ENCODE measurements around the gene TAF3.
A peak's percentile ranks its signal among the peaks of the same experiment; 100 is the strongest.

Gene TAF3

DNA sequence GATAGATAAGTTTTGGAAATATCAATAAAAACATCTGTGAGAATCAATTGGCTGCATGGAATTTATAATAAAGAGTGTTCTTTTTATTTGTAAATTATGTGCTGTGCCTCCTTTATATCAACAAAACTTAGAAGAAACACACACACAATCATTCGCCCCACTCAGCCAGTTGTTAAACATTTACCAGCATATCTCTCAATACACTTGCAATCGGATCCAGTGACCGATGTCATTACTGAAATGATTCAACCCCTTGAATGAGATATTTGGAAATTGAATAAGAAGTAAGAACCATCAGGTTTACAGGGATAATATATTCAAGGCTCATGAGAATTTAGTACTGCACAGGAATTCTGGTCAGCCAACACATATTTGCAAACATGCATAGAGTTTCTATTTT, 35.6 kb downstream of the TAF3 start:
- ChIA-PET POLR2A (no interaction called here), CTCF (no interaction called here)
- H3K27ac ChIP-seq (ENCODE audit: insufficient read depth in 1 of 2, low read depth in 1 of 2, low read length in 2 of 2, poor library complexity in 1 of 2, severe bottlenecking in 2 of 2) = no peak overlapping the region
- no peaks in the 10 kb centered on the region for H3K4me1 ChIP-seq (ENCODE audit: control extremely low read depth in 1 of 4, control insufficient read depth in 4 of 4, insufficient read depth in 4 of 4, low read length in 3 of 4)
- no peaks in the 10 kb centered on the region for H3K9me3 ChIP-seq (ENCODE audit: control extremely low read depth in 1 of 5, control insufficient read depth in 4 of 5, insufficient read depth in 2 of 5, low read depth in 1 of 5, low read length in 4 of 5)
- H3K27me3 ChIP-seq (replicated peaks in 2 of 5; ENCODE audit: control insufficient read depth in 4 of 5, insufficient read depth in 5 of 5, low read length in 4 of 5) = no peaks in the 10 kb centered on the region
- no peak for DNase-seq
- H3K36me3 ChIP-seq (ENCODE audit: control insufficient read depth in 4 of 4, insufficient read depth in 4 of 4, low read length in 3 of 4) = peaks cover 0 to 3% (median 0%) of the 10 kb centered on the region in 4 experiments
- no peak overlapping the region for H3K4me3 ChIP-seq (ENCODE audit: control insufficient read depth in 1 of 7, extremely low read depth in 1 of 7, insufficient read depth in 4 of 7, low read depth in 2 of 7, low read length in 6 of 7)
- no CpG with 5 or more reads among the region's 3 CpGs for WGBS (ENCODE audit: insufficient coverage)

- no peak overlapping the region for H3K27ac ChIP-seq (ENCODE audit: insufficient read depth in 1 of 2, low read depth in 1 of 2, low read length in 2 of 2, poor library complexity in 1 of 2, severe bottlenecking in 2 of 2)
- H3K4me3 ChIP-seq (ENCODE audit: control insufficient read depth in 1 of 7, extremely low read depth in 1 of 7, insufficient read depth in 4 of 7, low read depth in 2 of 7, low read length in 6 of 7) = no peak overlapping the region
- no peaks in the 10 kb centered on the region for H3K27me3 ChIP-seq (replicated peaks in 2 of 5; ENCODE audit: control insufficient read depth in 4 of 5, insufficient read depth in 5 of 5, low read length in 4 of 5)
- H3K36me3 ChIP-seq (ENCODE audit: control insufficient read depth in 4 of 4, insufficient read depth in 4 of 4, low read length in 3 of 4) = peaks cover 0 to 3% (median 0%) of the 10 kb centered on the region in 4 experiments
- ChIA-PET CTCF (no interaction called here), POLR2A (no interaction called here)
- DNase-seq = no peak
- H3K9me3 ChIP-seq (ENCODE audit: control extremely low read depth in 1 of 5, control insufficient read depth in 4 of 5, insufficient read depth in 2 of 5, low read depth in 1 of 5, low read length in 4 of 5) = peaks cover 0 to 7% (median 2%) of the 10 kb centered on the region in 5 experiments
- no peaks in the 10 kb centered on the region for H3K4me1 ChIP-seq (ENCODE audit: control extremely low read depth in 1 of 4, control insufficient read depth in 4 of 4, insufficient read depth in 4 of 4, low read length in 3 of 4)
- WGBS (ENCODE audit: insufficient coverage) = 100% methylated on average over 3 of the region's 4 CpGs
These were observed 36.9 kb downstream of the TAF3 start for GRCh38 chr10:7855205-7855604.

DNA sequence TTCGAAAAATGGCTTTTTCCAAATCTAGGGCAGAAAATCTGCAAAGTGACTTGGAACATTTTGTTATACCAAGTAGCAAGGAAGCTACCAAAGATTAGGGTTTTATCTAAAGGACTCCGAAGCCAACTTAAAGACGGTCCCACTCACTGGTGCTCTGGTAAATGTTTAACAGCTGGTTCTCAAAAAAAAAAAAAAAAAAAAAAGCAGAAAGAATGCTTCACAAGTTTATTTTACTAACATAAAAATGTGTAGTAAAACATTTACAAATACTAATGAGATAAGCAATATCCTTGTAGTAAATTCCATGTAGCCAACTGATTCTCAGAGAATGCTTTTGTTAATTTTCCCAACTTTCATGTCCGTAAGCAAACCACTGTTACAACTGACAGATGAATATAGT, 38.4 kb downstream of the TAF3 start:
- H3K4me3 ChIP-seq (ENCODE audit: control insufficient read depth in 1 of 7, extremely low read depth in 1 of 7, insufficient read depth in 4 of 7, low read depth in 2 of 7, low read length in 6 of 7) = no peak overlapping the region
- H3K27ac ChIP-seq (ENCODE audit: insufficient read depth in 1 of 2, low read depth in 1 of 2, low read length in 2 of 2, poor library complexity in 1 of 2, severe bottlenecking in 2 of 2) = no peak overlapping the region
- H3K27me3 ChIP-seq (replicated peaks in 2 of 5; ENCODE audit: control insufficient read depth in 4 of 5, insufficient read depth in 5 of 5, low read length in 4 of 5) = no peaks in the 10 kb centered on the region
- no peaks in the 10 kb centered on the region for H3K36me3 ChIP-seq (ENCODE audit: control insufficient read depth in 4 of 4, insufficient read depth in 4 of 4, low read length in 3 of 4)
- 50% methylated on average over 1 of the region's 4 CpGs for WGBS (ENCODE audit: insufficient coverage)
- ChIA-PET CTCF (interaction anchor here (0.6 to 1.0 kb wide), 2 partner anchors 14 to 101 kb away, joined by 3 read pairs; no protein-coding TSS in a partner anchor), POLR2A (no interaction called here)
- no peaks in the 10 kb centered on the region for H3K4me1 ChIP-seq (ENCODE audit: control extremely low read depth in 1 of 4, control insufficient read depth in 4 of 4, insufficient read depth in 4 of 4, low read length in 3 of 4)
- no peak for DNase-seq
- peaks cover 4 to 12% (median 7%) of the 10 kb centered on the region in 5 experiments for H3K9me3 ChIP-seq (ENCODE audit: control extremely low read depth in 1 of 5, control insufficient read depth in 4 of 5, insufficient read depth in 2 of 5, low read depth in 1 of 5, low read length in 4 of 5)

- no peaks in the 10 kb centered on the region for H3K36me3 ChIP-seq (ENCODE audit: control insufficient read depth in 4 of 4, insufficient read depth in 4 of 4, low read length in 3 of 4)
- WGBS (ENCODE audit: insufficient coverage) = 100% methylated on average over 3 of the region's 4 CpGs
- no peaks in the 10 kb centered on the region for H3K4me1 ChIP-seq (ENCODE audit: control extremely low read depth in 1 of 4, control insufficient read depth in 4 of 4, insufficient read depth in 4 of 4, low read length in 3 of 4)
- peaks cover 4 to 18% (median 9%) of the 10 kb centered on the region in 5 experiments for H3K9me3 ChIP-seq (ENCODE audit: control extremely low read depth in 1 of 5, control insufficient read depth in 4 of 5, insufficient read depth in 2 of 5, low read depth in 1 of 5, low read length in 4 of 5)
- POLR2A ChIA-PET = interaction anchor here (0.7 kb wide), 1 partner anchor 657 kb away, joined by 4 read pairs; no protein-coding TSS in a partner anchor
- H3K27ac ChIP-seq (ENCODE audit: insufficient read depth in 1 of 2, low read depth in 1 of 2, low read length in 2 of 2, poor library complexity in 1 of 2, severe bottlenecking in 2 of 2) = no peak overlapping the region
- no peak for DNase-seq
- H3K27me3 ChIP-seq (replicated peaks in 2 of 5; ENCODE audit: control insufficient read depth in 4 of 5, insufficient read depth in 5 of 5, low read length in 4 of 5) = no peaks in the 10 kb centered on the region
- no peak overlapping the region for H3K4me3 ChIP-seq (ENCODE audit: control insufficient read depth in 1 of 7, extremely low read depth in 1 of 7, insufficient read depth in 4 of 7, low read depth in 2 of 7, low read length in 6 of 7)
- CTCF ChIA-PET = interaction anchor here (1.0 kb wide), 1 partner anchor 101 kb away, joined by 3 read pairs; no protein-coding TSS in a partner anchor
These were observed 39.0 kb downstream of the TAF3 start for GRCh38 chr10:7857262-7857661.

DNA sequence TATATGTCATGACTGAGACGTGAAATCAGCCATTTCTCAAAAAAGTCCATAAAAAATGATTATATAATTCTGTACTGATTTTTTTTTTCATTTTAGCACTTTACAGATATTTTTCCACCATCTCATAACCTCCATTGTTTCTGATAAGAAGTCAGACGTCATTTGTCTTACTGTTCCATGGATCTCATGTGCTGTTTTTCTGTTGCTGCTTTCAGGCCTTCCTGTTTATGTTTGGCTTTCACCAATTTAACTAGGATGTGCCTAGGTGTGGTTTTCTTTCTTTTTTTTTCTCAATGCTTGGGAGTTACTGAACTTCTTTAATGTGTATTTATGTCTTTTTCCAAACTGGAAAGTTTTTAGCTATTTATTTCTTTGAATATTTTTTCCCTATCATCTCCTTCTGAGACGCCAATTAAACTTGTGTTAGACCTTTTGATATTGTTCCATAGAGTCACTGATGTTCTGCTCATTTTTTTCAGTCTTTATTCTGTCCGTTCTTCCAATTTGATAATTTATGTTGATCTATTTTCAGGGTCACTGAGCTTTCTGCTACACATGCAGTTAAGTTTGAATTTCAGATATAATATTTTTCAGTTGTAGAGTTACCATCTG, 43.3 kb downstream of the TAF3 start:
- POLR2A ChIA-PET = no interaction called here
- DNase-seq = peak in 2 of 3 donors; percentile 7 to 9
- Histone ChIP-seq H3K27me3 (replicated peaks in 2 of 5; ENCODE audit: control insufficient read depth in 4 of 5, insufficient read depth in 5 of 5, low read length in 4 of 5) (no peaks in the 10 kb centered on the region), H3K9me3 (ENCODE audit: control extremely low read depth in 1 of 5, control insufficient read depth in 4 of 5, insufficient read depth in 2 of 5, low read depth in 1 of 5, low read length in 4 of 5) (peaks cover 7 to 26% (median 15%) of the 10 kb centered on the region in 5 experiments), H3K4me3 (ENCODE audit: control insufficient read depth in 1 of 7, extremely low read depth in 1 of 7, insufficient read depth in 4 of 7, low read depth in 2 of 7, low read length in 6 of 7) (no peak overlapping the region), H3K27ac (ENCODE audit: insufficient read depth in 1 of 2, low read depth in 1 of 2, low read length in 2 of 2, poor library complexity in 1 of 2, severe bottlenecking in 2 of 2) (no peak overlapping the region), H3K36me3 (ENCODE audit: control insufficient read depth in 4 of 4, insufficient read depth in 4 of 4, low read length in 3 of 4) (peaks cover 0 to 2% (median 0%) of the 10 kb centered on the region in 4 experiments), H3K4me1 (ENCODE audit: control extremely low read depth in 1 of 4, control insufficient read depth in 4 of 4, insufficient read depth in 4 of 4, low read length in 3 of 4) (peaks cover 0 to 4% (median 0%) of the 10 kb centered on the region in 4 experiments)
- WGBS (ENCODE audit: insufficient coverage) = 100% methylated on average over 1 of the region's 4 CpGs
- CTCF ChIA-PET = no interaction called here

DNA sequence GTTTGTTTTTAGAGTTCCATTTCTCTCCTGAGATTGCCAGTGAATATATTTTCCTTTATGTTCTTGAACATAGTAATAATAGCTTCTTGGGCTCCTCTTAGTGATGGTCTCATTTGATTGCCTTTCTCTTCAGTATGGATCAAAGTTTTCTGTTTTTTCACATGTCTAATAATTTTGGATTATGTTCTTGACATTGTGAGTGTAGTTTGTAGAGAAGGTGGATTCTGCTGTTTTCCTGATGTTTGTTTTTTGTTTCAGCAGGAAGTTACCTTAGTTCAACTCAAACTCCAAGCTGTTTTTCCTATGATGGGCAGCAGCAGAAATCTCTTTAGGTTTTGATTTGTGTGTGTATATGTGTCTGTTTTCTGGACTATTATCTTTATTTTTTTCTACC, 43.8 kb downstream of the TAF3 start:
- Histone ChIP-seq H3K4me3 (ENCODE audit: control insufficient read depth in 1 of 7, extremely low read depth in 1 of 7, insufficient read depth in 4 of 7, low read depth in 2 of 7, low read length in 6 of 7) (no peak overlapping the region), H3K4me1 (ENCODE audit: control extremely low read depth in 1 of 4, control insufficient read depth in 4 of 4, insufficient read depth in 4 of 4, low read length in 3 of 4) (peaks cover 0 to 4% (median 0%) of the 10 kb centered on the region in 4 experiments), H3K27ac (ENCODE audit: insufficient read depth in 1 of 2, low read depth in 1 of 2, low read length in 2 of 2, poor library complexity in 1 of 2, severe bottlenecking in 2 of 2) (no peak overlapping the region), H3K36me3 (ENCODE audit: control insufficient read depth in 4 of 4, insufficient read depth in 4 of 4, low read length in 3 of 4) (peaks cover 0 to 2% (median 0%) of the 10 kb centered on the region in 4 experiments), H3K9me3 (ENCODE audit: control extremely low read depth in 1 of 5, control insufficient read depth in 4 of 5, insufficient read depth in 2 of 5, low read depth in 1 of 5, low read length in 4 of 5) (peaks cover 7 to 26% (median 15%) of the 10 kb centered on the region in 5 experiments), H3K27me3 (replicated peaks in 2 of 5; ENCODE audit: control insufficient read depth in 4 of 5, insufficient read depth in 5 of 5, low read length in 4 of 5) (no peaks in the 10 kb centered on the region)
- no peak for DNase-seq
- ChIA-PET CTCF (no interaction called here), POLR2A (no interaction called here)

DNA sequence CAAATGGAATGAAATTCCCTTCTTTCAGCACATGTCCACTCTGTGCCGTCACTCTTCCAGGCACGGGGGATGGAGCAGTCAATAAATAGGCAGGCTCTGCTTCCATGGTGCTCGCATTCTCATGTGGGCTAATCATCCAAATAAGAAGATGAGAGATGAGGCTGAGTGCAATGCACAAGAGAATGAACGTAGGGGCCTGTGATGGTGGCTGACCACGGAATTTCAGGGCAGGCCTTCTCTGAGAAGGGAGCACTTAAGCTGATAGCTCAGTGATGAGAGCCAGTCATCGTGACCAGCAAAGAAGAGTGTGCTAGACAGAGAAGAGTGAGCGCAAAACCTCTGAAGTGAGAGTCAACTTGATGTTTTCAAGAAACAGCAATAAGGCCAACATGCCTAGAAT, 47.9 kb downstream of the TAF3 start:
- ChIA-PET POLR2A (interaction anchor here (0.6 kb wide), 1 partner anchor 18 kb away, joined by 4 read pairs; no protein-coding TSS in a partner anchor), CTCF (interaction anchor here (1.5 to 2.5 kb wide), 2 partner anchors 9 to 1436 kb away, joined by 4 to 9 read pairs; no protein-coding TSS in a partner anchor)
- H3K9me3 ChIP-seq (ENCODE audit: control extremely low read depth in 1 of 5, control insufficient read depth in 4 of 5, insufficient read depth in 2 of 5, low read depth in 1 of 5, low read length in 4 of 5) = peaks cover 2 to 24% (median 13%) of the 10 kb centered on the region in 5 experiments
- no peak overlapping the region for H3K27ac ChIP-seq (ENCODE audit: insufficient read depth in 1 of 2, low read depth in 1 of 2, low read length in 2 of 2, poor library complexity in 1 of 2, severe bottlenecking in 2 of 2)
- H3K4me3 ChIP-seq (ENCODE audit: control insufficient read depth in 1 of 7, extremely low read depth in 1 of 7, insufficient read depth in 4 of 7, low read depth in 2 of 7, low read length in 6 of 7) = no peak overlapping the region
- DNase-seq = no peak
- no peaks in the 10 kb centered on the region for H3K27me3 ChIP-seq (replicated peaks in 2 of 5; ENCODE audit: control insufficient read depth in 4 of 5, insufficient read depth in 5 of 5, low read length in 4 of 5)
- H3K4me1 ChIP-seq (ENCODE audit: control extremely low read depth in 1 of 4, control insufficient read depth in 4 of 4, insufficient read depth in 4 of 4, low read length in 3 of 4) = peaks cover 0 to 4% (median 0%) of the 10 kb centered on the region in 4 experiments
- 98% methylated on average over 7 of the region's 7 CpGs for WGBS (ENCODE audit: insufficient coverage)
- H3K36me3 ChIP-seq (ENCODE audit: control insufficient read depth in 4 of 4, insufficient read depth in 4 of 4, low read length in 3 of 4) = peaks cover 0 to 2% (median 0%) of the 10 kb centered on the region in 4 experiments
